ENCODE measurements around the gene FUZ.
A peak's percentile ranks its signal among the peaks of the same experiment; 100 is the strongest.

Gene FUZ

DNA sequence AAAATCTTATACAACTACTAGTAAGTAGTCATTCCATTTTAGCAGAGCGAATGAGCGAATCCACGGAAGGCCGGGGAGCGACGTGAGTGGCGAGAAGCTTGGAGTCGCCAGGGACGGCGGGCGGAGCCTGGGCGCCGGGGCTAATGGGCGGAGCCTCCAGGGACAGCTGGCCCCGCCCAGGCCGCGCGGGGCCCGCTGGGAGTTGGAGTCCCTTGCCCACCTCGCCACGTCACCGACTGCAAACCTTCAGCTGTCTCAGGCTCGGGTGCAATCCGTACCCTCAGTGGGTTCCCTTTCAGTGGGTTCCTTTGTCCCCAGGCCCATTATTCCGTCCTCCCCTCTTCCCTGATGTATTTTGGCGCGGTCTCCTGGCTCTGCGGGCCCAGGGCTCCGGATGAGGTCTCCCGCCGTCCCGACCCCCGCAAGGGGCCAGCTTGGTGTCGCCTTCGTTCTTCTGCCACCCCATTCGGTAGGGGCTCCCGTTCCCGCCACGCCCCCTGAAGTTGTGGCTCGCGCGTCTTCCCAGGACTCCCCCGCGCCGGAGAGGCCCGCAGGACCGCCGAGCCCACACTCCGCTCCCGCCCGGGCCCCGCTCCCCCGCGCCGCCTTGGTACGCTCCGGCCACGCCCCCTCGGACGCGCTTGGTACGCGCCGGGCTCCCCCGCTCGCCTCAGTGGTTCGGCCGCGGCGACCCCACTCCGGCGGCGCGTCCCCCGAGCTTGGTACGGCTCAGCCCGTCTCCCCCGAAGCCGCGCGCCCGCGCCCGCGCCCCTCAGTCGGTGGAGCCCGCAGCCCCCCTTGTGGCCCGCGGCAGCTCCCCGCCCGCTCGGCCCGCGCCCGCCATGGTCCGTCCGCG, 37.6 kb upstream of the FUZ start, which contains the start of gene PTOV1:
TSS of gene PTOV1 (plus strand) at position 673 of the 856 bp plus-strand sequence.
- DNase-seq: peak; percentile 88

DNA sequence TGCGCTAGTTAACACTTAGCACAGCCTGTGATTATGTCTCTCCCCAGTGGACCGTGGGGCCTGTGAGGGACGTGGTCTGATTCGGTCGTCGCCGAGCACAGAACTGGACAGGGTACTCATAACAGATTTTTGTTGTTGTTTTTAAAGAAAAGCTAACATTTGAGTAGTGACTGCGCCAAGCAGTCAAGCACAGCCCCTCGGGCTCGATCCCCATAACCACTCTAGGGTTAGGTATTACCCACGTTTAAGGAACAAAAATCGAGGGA, 37.1 kb upstream of the FUZ start:
- DNase-seq: no peak

DNA sequence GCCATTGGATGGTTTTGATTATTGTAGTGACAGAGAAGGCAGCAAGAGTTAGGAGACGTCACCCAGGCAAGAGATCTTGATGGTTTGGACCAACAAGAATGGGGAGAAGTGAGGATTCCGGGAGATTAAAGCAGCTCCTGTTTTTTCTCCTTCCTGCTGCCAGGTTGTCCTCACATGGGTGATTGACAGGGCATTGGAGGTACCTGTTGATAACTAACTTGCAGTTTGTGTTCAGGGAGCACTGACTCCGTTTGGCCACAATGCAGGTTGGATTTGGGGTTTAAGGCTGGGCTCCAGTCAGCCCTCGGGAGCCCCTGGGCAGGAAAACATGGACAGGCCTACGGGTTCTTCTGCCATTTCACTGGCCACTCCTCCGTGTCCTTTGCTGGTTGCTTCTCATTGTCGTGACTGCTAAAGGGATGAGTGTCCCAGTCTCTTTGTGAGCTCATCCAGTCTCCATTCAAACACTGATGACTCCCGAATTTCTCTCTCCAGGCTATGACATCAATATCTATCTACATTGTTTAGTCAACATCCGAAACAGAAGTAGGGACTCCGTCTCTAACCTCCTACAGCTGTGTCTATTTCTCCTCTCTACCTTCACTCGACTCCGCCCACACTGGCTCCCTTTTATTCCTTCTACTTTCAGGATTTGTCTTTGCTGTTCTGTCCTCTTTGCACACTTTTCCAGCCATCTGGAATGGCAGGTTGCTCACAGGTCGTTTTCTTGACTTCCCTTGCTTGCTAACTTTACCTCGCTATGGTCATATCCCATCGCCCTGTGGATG, 36.5 kb upstream of the FUZ start:
- no peak for DNase-seq

DNA sequence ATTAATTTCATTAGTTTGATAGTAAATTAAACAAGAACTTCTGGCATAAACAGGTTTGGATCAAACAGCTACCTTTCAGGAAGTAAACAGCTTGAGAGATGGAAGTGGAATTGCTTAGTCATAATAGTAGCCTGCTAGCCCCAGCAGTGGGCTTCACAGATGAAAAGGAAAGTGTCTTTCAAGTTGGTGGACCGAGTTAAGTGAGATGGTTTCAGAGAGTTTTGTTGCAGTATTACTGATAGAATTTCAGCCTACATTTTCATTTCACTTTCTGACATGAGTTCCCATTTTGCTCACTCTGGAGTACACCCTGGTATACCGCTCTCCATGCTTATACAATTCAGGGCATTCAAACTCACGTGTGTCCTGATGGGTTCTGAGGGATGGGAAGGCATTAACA, 35.8 kb upstream of the FUZ start:
- no peak for DNase-seq

DNA sequence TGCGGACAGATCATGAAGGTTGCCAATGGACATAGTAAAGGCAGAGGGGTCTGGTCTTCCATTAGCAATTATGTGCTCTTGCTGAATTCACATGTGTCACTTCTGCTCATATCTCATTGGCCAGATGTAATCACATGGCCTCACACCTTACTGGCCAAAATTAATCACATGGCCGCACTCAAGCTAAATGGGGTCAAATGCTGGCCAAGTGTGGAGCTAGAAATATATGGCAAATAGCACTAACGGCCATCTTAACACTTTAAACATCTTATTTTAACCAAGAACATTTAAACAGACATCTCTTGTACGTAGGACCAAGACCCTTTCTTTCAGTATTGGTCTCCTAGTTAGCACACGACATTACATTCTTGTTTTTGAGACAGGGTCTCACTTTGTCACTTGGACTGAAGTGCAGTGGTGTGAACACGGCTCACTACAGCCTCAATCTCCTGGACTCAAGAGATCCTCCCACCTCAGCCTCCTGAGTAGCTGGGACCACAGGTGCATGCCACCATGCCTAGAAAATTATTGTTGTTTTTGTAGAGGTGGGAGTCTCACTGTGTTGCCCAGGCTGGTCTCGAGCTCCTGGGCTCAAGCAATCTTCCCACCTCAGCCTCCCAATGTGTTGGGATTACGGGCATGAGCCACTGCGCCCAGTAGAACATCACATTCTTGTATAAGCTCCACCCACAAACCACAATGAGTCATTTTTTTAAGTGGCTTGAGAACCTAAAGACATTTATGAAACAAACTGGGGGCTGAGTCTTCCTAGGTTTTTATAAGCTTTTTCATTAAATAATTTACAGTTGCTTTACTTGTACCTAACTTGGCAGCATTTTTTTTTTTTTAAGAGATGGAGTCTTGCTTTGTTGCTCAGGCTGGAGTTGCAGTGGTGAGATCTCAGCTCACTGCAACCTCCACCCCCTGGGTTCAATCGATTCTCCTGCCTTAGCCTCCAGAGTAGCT, 34.9 kb upstream of the FUZ start:
- no peak for DNase-seq

DNA sequence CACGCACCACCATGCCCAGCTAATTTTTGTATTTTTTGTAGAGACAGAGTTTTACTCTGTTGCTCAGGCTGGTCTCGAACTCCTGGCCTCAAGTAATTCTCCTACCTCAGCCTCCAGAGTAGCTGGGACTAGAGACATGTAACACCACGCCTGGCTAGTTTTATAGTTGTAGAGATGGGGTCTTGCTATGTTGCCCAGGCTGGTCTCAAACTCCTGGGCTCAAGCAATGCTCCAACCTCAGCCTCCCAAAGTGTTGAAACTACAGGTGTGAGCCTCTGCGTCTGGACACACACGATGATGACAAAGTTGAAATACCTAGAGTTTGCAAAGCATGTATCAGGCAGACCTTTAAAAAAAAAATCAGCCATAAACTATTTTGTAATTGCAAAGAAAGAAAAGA, 33.3 kb upstream of the FUZ start:
- no peak for DNase-seq

DNA sequence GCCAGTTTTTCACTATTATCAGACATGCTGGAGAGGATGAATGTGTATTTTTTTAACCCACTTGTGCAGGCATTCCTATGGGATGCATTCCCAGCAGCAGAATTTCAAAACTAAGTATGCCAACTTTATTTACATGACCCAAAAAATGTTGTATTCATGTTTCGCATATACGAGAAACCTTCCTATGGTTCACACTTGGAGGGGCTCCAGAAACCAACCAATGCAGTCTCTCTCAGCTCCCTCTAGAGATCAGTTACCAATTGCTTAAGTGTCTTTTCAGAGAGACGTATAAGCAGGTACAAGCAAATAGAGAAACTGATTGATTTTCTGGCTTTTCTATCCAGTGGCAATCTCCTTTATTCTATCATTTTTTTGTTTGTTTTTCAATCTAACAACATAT, 32.3 kb upstream of the FUZ start:
- DNase-seq: no peak

DNA sequence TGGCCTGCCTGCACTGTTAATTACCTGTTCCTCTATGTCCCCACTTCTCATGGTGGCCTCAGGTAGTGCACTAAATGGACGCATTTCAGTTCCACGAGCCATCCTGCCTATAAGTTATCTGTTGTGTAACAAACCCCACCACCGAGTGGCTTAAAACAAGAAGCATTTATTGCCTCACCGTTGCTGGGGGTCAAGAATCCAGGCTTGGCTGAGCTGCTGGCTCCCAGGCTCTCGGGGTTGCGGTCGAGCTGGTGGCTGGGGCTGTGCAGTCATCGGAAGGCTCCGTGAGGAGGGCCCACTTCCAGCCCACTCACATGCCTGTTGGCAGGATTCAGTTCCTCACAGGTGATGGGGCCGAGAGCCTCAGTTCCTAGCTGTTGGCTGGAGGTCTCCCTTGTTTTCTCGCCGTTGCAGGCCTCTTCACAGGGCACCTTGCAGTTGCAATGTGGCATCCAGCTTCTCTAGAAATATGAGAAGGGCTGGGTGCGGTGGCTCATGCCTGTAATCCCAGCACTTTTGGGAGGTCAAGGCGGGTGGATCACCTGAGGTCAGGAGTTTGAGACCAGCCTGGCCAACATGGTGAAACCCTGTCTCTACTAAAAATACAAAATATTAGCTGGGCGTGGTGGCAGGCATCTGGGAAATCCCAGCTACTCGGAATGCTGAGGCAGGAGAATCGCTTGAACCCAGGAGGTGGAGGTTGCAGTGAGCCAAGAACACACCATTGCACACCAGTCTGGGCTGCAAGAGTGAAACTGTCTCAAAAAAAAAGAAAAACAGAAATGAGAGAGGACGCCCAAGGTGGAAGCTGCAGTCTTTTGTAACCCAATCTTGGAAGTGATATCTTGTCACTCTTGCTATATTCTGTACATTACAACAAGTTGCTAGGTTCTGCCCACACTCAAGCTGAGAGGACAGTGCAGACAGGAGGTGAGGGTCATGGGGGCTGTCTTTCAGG, 31.3 kb upstream of the FUZ start:
- DNase-seq: no peak

DNA sequence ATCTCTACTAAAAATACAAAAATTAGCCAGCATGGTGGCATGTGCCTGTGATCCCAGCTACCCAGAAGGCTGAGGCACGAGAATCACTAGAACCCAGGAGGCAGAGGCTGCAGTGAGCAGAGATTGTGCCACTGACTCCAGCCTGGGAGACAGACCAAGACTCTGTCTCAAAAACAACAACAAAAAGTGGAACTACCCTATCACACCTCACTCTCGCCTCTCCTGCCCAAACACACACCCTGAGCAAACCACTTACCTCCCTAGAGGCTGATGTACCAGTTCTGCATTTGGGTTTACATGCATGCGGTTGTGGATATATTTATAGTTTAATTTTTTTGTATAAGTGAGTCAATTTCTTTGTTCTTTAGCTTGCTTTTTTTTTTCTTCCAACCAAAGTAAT, 30.2 kb upstream of the FUZ start:
- DNase-seq: no peak

DNA sequence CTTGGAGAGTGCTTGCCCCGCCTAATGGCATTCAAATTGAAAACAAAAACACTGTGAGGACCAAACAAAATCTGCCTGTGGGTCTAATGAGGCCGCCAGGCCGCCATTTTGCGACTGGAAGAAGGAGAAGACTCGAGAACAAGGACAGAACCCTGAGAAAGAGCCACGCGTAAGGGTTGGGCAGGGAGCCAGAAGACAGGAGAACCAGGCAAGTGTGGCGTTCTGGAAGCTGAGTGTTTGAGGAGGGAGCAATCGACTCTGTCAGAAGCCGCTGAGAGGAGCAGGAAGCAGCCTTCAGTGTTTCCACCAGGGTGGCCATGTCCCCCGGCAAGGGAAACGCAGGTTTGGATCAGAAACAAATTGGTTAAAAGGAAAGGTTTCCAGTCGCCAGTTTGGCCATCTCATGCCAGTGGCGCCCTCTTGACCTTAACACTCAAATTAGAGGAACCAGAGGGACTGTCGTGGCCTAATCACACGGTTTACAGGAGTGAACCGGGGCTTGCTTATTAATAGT, 27.7 kb upstream of the FUZ start:
- DNase-seq: no peak

DNA sequence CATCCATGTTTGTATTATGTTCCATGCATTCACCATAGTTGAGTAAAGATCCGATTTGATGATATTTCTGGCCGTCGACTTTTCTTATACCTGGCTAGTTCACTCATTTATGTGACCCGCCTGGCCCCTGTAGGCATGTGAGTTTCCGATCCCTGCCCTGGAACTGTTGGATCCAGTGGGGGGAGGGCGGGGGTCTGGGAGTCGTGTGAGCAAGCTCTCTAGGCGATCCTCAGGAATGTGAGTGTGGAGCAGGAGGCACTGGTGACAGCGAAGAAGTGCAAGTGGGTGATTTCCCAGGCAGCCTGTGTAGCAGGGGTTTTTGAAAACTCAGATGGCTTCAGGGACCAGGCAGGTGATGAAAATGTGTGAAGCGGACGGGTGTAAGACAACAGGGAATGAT, 27.2 kb upstream of the FUZ start:
- DNase-seq: no peak

DNA sequence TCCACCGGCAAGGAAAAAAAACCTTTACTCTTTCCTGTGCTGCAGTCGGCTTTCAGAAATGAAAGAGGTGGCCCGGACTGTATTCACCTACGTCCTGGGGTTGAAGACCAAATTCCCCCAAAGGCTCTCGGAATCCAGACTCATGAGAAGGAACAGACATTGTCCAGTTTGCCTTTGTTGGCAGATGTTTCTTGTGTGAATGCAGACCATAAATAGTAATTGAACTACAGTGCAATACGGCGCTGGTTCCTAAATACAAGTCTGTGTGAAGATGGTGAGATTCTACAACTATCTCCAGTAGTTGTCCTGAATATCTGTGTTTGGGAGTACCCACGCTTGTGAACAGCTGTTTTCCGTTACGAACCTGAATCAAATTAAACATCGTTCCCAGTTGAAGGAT, 26.6 kb upstream of the FUZ start:
- DNase-seq: no peak

DNA sequence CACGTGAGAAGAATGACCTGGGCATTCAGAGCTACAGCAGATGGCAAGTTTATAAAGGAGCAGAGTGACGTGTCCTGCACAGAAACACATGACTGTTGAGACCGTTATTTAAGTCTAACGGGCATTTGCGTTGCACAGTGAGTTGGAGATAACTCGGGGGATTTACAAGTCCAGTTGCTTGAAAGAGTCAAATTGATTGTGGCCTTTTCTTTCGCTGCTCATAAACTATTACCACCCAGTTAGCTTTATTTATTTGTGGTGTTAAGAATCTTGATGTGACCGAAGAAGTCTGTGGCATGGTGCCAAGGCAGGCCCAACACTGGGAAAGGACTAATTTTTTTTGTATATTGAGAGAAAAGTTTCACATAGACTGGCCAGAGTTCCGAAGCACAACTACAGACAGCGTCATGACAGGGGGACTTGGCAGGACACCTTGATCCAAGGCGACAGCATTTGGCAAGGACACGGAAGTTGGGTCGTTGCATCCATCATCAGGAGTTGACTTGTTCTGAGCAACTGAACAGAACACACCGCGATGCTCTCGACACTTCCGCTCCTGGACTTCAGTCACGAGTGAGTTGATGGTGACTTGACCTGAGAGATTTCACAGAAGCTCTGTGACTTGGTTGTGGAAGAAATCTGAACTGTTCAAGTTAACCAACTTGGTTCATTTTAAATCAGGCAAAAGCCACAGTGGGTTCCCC, 25.9 kb upstream of the FUZ start:
- DNase-seq: no peak

DNA sequence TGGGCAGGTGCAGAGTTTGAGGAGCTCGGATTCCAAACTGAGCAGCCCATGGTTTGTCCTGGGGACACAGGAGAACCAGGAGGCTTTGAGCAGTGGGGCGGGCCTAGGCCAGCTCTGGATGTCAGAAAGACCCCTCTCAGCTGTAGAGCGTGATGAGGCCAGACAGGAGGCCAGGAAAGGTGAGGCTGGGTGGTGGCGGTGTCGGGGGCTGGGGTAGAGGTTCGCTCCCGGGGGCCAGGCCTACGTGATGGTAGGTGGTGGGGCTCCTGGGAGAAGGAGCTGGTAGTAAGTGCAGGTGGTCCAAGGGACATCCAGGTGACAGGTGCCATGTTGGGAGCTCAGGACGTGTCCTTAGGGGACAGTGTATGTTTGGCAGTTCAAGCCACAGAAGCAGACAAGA, 24.3 kb upstream of the FUZ start:
- DNase-seq: no peak

DNA sequence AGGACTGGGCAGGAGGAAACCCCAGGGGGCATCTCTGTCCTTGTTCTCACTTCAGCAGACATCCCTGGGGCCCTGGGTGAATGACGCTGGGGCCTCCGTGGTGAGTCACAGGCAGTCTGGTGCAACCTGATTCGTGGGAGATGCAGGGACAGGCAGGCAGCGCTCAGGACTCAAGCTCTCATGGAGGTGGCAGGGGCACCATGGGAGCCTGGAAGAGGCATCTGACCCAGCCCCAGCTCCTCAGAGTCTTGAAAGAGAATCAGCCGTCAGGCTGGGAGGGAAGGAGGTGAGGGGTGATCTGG, 23.9 kb upstream of the FUZ start:
- DNase-seq: no peak

DNA sequence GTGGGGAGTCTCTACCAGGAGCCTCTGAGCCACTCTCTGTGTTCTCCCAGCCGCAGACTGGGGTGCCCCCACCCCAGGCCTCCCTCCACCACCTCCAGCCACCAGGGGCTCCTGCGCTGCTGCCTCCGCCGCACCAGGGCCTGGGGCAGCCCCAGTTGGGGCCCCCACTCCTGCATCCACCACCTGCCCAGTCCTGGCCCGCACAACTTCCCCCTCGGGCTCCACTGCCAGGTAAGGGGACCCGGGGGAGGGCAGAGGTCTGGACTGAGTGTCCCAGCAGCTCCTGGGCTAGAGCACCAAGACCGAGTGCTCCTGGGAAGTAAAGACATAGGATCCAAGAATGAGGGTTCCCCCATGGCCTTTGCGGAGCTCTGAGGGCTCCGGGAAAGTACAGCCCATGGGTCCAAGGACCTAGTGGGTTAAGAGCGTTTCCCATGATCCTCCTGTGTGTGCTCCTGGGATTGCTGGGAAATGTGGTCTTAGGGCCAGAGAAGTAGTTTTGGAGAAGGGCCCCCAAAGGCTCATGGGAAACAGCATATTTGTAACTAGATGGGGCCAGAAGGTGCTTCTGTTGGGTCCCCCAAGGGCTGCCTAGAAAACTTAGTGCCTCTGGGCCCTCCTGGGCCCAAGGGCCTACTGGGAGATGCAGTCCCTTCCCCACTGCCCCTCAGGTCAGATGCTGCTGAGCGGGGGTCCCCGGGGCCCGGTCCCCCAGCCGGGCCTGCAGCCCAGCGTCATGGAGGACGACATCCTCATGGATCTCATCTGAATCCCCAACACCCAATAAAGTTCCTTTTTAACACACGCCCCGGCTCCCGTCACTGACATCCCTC, 23.3 kb upstream of the FUZ start:
- DNase-seq: no peak

DNA sequence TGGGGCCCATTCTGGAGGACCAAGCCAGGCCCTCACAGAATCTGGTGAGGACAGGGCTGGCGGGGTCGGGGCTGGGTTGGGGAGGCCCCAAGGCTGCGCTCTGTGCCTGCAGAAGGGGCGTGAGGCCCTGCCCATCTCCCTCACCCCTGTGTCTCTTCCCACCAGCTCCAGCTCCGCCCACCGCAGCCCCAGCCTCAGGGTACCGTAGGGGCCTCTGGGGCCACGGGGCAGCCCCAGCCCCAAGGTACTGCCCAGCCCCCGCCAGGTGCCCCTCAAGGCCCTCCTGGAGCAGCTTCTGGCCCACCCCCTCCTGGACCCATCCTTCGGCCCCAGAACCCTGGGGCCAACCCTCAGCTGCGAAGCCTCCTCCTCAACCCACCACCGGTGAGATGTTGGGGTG, 22.5 kb upstream of the FUZ start:
- no peak for DNase-seq

DNA sequence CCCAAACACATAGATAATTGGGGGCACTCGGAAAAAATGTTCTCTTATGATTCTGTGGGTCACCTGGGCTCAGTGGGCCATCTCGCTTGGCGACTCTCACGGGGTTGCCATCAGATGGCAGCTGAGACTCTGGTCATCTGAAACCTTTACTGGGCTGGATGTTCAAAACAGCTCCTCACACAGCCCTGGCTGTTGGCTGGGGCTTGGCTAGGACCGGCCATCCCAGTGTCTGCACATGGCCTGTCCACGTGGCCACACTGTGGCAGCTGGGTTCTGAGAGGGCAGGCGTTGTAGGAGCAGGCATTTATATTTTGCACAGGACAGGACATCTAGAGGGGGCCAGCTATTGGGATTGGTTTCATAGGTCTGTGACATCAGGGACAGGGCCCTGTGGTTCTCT, 20.5 kb upstream of the FUZ start:
- no peak for DNase-seq

DNA sequence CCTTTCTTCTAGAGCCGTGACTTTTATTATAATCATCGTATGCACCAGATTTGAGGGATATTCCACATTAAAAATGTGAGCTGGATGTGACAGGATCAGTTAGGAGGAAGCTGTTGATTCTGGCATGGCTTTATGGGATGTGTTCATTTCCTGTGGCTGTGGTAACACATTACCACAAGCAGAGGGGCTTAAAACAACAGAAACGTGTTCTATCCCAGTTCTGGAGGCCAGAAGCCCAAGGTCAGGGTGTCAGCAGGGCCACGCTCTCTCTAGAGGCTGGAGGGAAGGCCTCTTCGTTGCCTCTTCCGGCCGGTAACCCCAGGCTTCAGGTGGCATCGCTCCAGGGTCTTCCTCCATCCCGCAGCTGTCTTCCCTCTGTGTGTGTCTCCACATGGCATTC, 19.5 kb upstream of the FUZ start:
- no peak for DNase-seq

DNA sequence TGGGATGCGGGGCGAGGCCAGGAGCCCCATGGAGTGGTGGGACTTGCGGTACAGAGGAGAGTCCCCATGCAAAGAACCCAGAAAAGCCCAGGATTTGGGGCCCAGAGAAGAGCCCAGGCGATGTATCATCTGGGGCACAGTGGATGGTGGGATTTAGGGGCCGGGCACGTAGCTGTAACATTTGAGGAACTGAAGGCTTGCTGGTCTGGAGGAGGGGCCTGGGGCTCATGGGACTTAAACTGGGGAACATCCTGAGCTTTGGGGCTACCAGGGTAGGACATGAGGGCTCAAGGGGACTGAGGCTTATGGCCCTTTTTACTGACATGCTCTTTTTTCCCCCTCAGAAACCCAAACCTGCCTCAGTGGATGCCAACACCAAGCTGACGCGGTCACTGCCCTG, 18.5 kb upstream of the FUZ start:
- no peak for DNase-seq

DNA sequence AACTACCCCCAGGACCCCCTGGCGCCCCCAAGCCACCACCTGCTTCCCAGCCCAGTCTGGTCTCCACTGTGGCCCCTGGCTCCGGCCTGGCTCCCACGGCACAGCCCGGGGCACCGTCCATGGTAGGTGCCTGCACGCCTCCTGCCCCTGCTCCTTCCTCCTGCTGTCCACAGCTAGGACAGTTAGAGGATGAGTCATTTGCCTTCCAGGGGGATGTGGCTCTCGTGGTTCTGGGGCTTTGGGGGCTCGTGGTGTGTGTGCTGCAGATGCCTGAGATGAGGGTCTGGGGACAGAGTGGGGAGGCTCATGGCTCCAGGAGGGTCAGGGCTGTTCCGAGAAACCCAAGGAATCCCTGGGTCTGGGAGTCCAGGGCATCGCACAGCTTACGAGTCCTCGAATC, 17.7 kb upstream of the FUZ start:
- DNase-seq: no peak

Data from activated naive CD4-positive, alpha-beta T cell treated with Interleukin-2 at 50 U/mL for 16 hours (primary cell).